B cell (primary cell): ENCODE measurements around the gene SYNRG.

Source experiments
- EZH2 ChIP-seq: IDR thresholded peaks from 2 replicates; pipeline ENCODE4 v1.6.1; 2012; ENCODE audit warnings: borderline replicate concordance, low read depth, mild to moderate bottlenecking, moderate library complexity, low read length; ENCODE audit not compliant: insufficient read depth, poor library complexity, severe bottlenecking
- TF ChIP-seq, protein P1 (sequence below): fragments of 200-600 bp; IDR thresholded peaks from one replicate; pipeline ENCODE4 v1.8.0; 2022; ENCODE audit warnings: antibody characterized with exemption, mild to moderate bottlenecking

GRCh38 chr17:37643869-37644268 lies 34.7 kb upstream of the SYNRG start:
- TF ChIP-seq, protein P1, sequence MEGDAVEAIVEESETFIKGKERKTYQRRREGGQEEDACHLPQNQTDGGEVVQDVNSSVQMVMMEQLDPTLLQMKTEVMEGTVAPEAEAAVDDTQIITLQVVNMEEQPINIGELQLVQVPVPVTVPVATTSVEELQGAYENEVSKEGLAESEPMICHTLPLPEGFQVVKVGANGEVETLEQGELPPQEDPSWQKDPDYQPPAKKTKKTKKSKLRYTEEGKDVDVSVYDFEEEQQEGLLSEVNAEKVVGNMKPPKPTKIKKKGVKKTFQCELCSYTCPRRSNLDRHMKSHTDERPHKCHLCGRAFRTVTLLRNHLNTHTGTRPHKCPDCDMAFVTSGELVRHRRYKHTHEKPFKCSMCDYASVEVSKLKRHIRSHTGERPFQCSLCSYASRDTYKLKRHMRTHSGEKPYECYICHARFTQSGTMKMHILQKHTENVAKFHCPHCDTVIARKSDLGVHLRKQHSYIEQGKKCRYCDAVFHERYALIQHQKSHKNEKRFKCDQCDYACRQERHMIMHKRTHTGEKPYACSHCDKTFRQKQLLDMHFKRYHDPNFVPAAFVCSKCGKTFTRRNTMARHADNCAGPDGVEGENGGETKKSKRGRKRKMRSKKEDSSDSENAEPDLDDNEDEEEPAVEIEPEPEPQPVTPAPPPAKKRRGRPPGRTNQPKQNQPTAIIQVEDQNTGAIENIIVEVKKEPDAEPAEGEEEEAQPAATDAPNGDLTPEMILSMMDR, result no peak
- no peak for TF ChIP-seq EZH2
